ENCODE results near the gene IRF3. TPM values are rescaled to one million over a fixed set of nuclear protein-coding genes. Genes with fewer than 3 reads are reported as not detected.

The IRF3 gene
- total and polyA plus RNA-seq, 4 experiments from 2014 or later = 64.1 to 386 (median 220) TPM

DNA sequence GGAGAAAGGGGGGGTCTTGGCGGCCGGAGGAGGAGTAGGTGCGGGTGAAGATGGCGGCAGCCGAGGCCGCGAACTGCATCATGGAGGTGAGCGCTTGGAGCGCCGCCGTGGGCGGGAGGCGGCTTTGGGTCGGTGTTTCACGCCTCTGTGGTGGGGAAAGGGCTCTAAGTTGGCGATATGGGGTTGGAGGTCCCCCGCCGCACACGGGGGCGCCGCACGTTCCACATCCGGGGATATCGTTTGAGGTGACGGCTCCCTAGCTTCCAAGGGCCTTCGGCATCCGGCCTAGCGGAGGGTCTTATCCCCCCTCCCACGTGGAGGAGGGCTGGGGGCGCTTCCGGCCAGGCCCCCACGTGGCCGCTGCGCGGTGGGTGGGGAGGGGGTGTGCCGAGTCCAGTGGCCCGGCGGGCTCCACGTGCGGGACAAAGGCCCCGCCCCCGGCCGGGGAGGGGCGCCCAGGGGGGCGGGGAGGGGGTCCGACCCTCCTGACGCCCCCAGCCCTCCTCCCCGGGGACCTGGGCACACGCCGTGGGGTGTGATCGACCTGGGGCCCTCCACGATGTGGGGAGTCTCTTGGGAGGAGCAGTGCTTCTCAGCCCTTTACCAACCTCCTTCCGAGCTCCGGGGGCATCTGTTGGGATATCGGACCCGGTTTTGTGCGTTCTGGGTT, 11.7 kb upstream of the IRF3 start, which contains the start of gene PRMT1:
Gene PRMT1, plus strand, starts transcription at position 41 of the 670 bp plus-strand sequence. Its CDS starts 10 bp downstream, at position 51.
- no peaks in the 10 kb centered on the region for H3K9me3 ChIP-seq (ENCODE audit: control insufficient read depth in 1 of 2, low read length in 2 of 2)
- CTCF ChIA-PET (ENCODE audit: partially characterized antibody) = interaction anchor here (0.6 to 5.5 kb wide), 16 partner anchors 12 to 452 kb away, joined by 3 to 52 read pairs (median 5); partner anchors contain the start of genes BCL2L12, FLT3LG, IRF3 and NOSIP
- Mint-ChIP-seq H3K27ac (peak within 1 kb of the TSS; percentile 99 to 100 (median 99)), H3K36me3 (peaks cover 11 to 18% of the 10 kb centered on the region in 2 donors), H3K9me3 (no peaks in the 10 kb centered on the region), H3K4me1 (peaks cover 17 to 52% (median 32%) of the 10 kb centered on the region in 4 donors), H3K27me3 (no peaks in the 10 kb centered on the region), H3K4me3 (peak within 1 kb of the TSS; percentile 95 to 100 (median 99))
- intact Hi-C loops (cut with micrococcal nuclease) = loop anchor here (1.0 to 5.0 kb wide), 6 partner anchors 37 to 805 kb away; partner anchors contain the start of genes AKT1S1, NOSIP, PPP1R15A and RRAS
- H3K36me3 ChIP-seq (ENCODE audit: insufficient read depth, low read length) = peaks cover 7% of the 10 kb centered on the region
- POLR2A ChIA-PET (ENCODE audit: partially characterized antibody) = interaction anchor here (0.6 to 6.7 kb wide), 30 partner anchors 12 to 580 kb away, joined by 3 to 125 read pairs (median 7); partner anchors contain the start of genes ADM5, AKT1S1, ALDH16A1 and BCL2L12
- peak within 1 kb of the TSS; percentile 69 to 79 for H3K4me3 ChIP-seq (ENCODE audit: low read length in 2 of 2)
- H3K4me1 ChIP-seq (ENCODE audit: insufficient read depth, low read length) = peaks cover 42% of the 10 kb centered on the region
- H3K27me3 ChIP-seq (ENCODE audit: insufficient read depth, low read length) = no peaks in the 10 kb centered on the region
- peak within 1 kb of the TSS; percentile 93 for H3K27ac ChIP-seq (ENCODE audit: low read depth, low read length)
- DNase-seq = peak in 2 of 5 donors; percentile 70 to 74

DNA sequence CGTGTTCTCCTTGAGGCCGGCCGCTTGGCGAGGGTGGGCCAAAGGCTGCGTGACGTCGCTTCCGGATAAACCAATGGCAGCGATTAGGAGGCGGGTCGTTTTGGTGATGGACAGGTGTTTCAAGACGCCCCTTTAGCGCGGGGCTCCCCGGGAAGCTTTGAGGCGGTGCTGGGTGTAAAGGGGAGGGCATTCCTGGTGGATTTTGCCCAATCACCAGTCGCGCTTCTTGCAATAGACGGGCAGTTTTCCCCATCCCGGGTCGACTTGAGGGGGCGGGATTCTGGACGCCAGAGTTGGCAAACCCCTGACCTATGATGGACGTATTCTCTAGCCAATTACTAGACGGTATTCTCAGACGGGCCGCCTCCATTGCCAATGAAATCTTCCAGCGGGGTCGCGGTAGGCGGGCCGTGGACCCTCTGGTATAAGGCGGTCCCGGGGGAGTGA, 11.2 kb upstream of the IRF3 start:
- H3K27ac Mint-ChIP-seq = peak overlapping the region; percentile 99 to 100 (median 99)
- peaks cover 19 to 54% (median 37%) of the 10 kb centered on the region in 4 donors for H3K4me1 Mint-ChIP-seq
- peak overlapping the region; percentile 95 to 100 (median 99) for H3K4me3 Mint-ChIP-seq
- Histone ChIP-seq H3K9me3 (ENCODE audit: control insufficient read depth in 1 of 2, low read length in 2 of 2) (no peaks in the 10 kb centered on the region), H3K4me3 (ENCODE audit: low read length in 2 of 2) (peak overlapping the region; percentile 69 to 79), H3K36me3 (ENCODE audit: insufficient read depth, low read length) (peaks cover 2% of the 10 kb centered on the region), H3K4me1 (ENCODE audit: insufficient read depth, low read length) (peaks cover 48% of the 10 kb centered on the region), H3K27ac (ENCODE audit: low read depth, low read length) (peak overlapping the region; percentile 93), H3K27me3 (ENCODE audit: insufficient read depth, low read length) (no peaks in the 10 kb centered on the region)
- intact Hi-C loops (cut with micrococcal nuclease) = loop anchor here (1.0 to 5.0 kb wide), 7 partner anchors 13 to 804 kb away; partner anchors contain the start of genes AKT1S1, NOSIP, PPP1R15A and RRAS
- H3K27me3 Mint-ChIP-seq = no peaks in the 10 kb centered on the region
- DNase-seq = peak; percentile 97 to 99 (median 98)
- peaks cover 5 to 13% of the 10 kb centered on the region in 2 donors for H3K36me3 Mint-ChIP-seq
- no peaks in the 10 kb centered on the region for H3K9me3 Mint-ChIP-seq
- ChIA-PET CTCF (ENCODE audit: partially characterized antibody) (interaction anchor here (1.0 to 5.5 kb wide), 15 partner anchors 9 to 206 kb away, joined by 3 to 52 read pairs (median 5); partner anchors contain the start of genes BCL2L12, FLT3LG, IRF3 and NOSIP), POLR2A (ENCODE audit: partially characterized antibody) (interaction anchor here (0.6 to 6.7 kb wide), 33 partner anchors 13 to 579 kb away, joined by 3 to 125 read pairs (median 7); partner anchors contain the start of genes ADM5, AKT1S1, ALDH16A1 and AP2A1)

DNA sequence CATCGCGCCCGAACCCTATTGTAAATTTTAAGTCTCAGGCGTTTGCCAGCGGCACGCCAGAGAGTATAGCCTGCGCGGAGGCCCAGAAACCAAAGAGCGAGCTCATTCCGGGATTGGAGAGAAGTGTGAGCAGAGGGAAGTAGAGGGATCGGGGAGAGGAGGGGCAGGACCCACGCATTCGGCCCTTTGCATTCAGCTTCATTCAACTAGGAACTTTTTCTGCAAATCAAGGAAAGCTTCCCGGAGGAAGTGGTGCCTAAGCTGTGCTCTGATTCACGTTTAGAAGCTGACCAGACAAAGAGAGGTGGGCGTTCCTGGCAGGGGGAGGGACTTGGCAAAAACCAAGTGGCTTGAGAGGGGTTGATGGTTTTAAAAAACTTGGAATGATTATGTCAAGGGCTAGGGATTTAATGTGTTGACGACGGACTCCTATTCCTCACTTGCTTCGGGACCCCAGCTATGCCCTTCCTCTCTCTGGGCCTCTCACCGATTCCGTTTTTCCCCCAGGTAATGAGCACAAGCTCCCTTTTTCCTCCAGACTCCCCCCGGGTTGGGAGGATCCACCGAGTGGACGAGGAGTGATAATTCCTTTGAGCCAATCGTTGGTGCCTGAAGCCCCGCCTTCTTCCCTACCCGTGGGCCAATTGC, 10.6 kb upstream of the IRF3 start:
- peaks cover 48% of the 10 kb centered on the region for H3K4me1 ChIP-seq (ENCODE audit: insufficient read depth, low read length)
- Mint-ChIP-seq H3K4me1 (peaks cover 19 to 54% (median 37%) of the 10 kb centered on the region in 4 donors), H3K9me3 (no peaks in the 10 kb centered on the region), H3K4me3 (peak overlapping the region; percentile 95 to 100 (median 99)), H3K27ac (peak overlapping the region; percentile 99 to 100 (median 99)), H3K27me3 (no peaks in the 10 kb centered on the region), H3K36me3 (peaks cover 4 to 13% of the 10 kb centered on the region in 2 donors)
- no peak for DNase-seq
- ChIA-PET CTCF (ENCODE audit: partially characterized antibody) (interaction anchor here (0.7 to 5.5 kb wide), 19 partner anchors 9 to 231 kb away, joined by 3 to 52 read pairs (median 4); partner anchors contain the start of genes ADM5, BCL2L12, FLT3LG and IRF3), POLR2A (ENCODE audit: partially characterized antibody) (interaction anchor here (0.6 to 6.7 kb wide), 32 partner anchors 13 to 578 kb away, joined by 3 to 125 read pairs (median 7); partner anchors contain the start of genes ADM5, AKT1S1, ALDH16A1 and AP2A1)
- H3K27me3 ChIP-seq (ENCODE audit: insufficient read depth, low read length) = no peaks in the 10 kb centered on the region
- intact Hi-C loops (cut with micrococcal nuclease) = loop anchor here (1.0 to 5.0 kb wide), 4 partner anchors 12 to 803 kb away; partner anchors contain the start of genes AKT1S1, PPP1R15A and TBC1D17
- H3K36me3 ChIP-seq (ENCODE audit: insufficient read depth, low read length) = no peaks in the 10 kb centered on the region
- peak overlapping the region; percentile 59 to 69 for H3K4me3 ChIP-seq (ENCODE audit: low read length in 2 of 2)
- H3K27ac ChIP-seq (ENCODE audit: low read depth, low read length) = peak overlapping the region; percentile 93
- no peaks in the 10 kb centered on the region for H3K9me3 ChIP-seq (ENCODE audit: control insufficient read depth in 1 of 2, low read length in 2 of 2)

DNA sequence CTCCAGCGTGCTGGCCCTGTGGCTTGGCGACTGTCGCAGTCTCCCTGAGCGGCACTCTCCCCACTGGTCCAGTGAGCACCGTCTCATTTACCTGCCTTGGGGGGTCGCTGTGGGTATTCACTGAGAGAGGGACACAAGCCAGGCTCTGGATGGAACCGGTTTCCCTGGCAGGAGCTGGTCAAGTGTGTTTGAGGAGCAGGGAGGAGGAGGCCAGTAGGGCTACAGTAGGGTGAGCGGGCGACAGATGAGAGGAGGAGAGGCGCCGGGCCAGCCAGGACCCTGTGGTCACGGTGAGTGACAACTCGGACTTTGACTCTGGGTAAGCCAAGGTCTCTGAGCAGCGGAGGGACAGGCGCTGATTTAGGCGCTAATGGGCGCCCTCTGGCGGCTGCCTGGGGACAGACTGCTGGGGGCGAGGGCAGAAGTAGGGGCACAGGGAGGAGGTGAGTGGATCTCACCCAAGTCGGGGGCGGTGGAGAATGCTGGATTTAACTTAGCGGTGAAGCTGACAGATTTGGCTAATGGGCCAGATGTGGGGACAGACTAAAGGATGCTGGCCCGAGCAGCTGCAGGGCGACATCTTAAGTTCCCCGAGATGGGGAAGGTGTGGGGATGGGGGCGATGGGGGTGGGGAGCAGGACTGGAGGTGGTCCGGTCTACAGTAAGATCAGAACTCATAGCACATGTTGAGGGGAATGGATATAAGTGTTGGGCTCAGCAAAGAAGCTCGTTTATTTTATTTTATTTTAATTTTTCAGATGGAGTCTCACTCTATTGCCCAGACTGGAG, 6.7 kb upstream of the IRF3 start:
- Histone ChIP-seq H3K36me3 (ENCODE audit: insufficient read depth, low read length) (no peaks in the 10 kb centered on the region), H3K9me3 (ENCODE audit: control insufficient read depth in 1 of 2, low read length in 2 of 2) (no peaks in the 10 kb centered on the region), H3K27ac (ENCODE audit: low read depth, low read length) (no peak overlapping the region), H3K27me3 (ENCODE audit: insufficient read depth, low read length) (no peaks in the 10 kb centered on the region), H3K4me3 (ENCODE audit: low read length in 2 of 2) (no peak overlapping the region), H3K4me1 (ENCODE audit: insufficient read depth, low read length) (peaks cover 14% of the 10 kb centered on the region)
- ChIA-PET POLR2A (ENCODE audit: partially characterized antibody) (interaction anchor here (0.7 to 2.0 kb wide), 6 partner anchors 11 to 169 kb away, joined by 3 to 8 read pairs (median 4); partner anchors contain the start of gene SCAF1), CTCF (ENCODE audit: partially characterized antibody) (interaction anchor here (0.6 to 5.5 kb wide), 23 partner anchors 8 to 199 kb away, joined by 3 to 52 read pairs (median 5); partner anchors contain the start of genes AP2A1, NOSIP, RRAS and SCAF1)
- H3K9me3 Mint-ChIP-seq = no peaks in the 10 kb centered on the region
- H3K36me3 Mint-ChIP-seq = peaks cover 0 to 8% of the 10 kb centered on the region in 2 donors
- no peaks in the 10 kb centered on the region for H3K27me3 Mint-ChIP-seq
- H3K4me3 Mint-ChIP-seq = peak overlapping the region in 3 of 8 donors; percentile 23 to 55 (median 39)
- intact Hi-C loops (cut with micrococcal nuclease) = loop anchor here (1.0 kb wide), 2 partner anchors 17 to 169 kb away; no protein-coding TSS in a partner anchor
- peak; percentile 60 to 70 (median 67) for DNase-seq
- peaks cover 10 to 24% (median 18%) of the 10 kb centered on the region in 4 donors for H3K4me1 Mint-ChIP-seq
- H3K27ac Mint-ChIP-seq = peak overlapping the region in 5 of 7 donors; percentile 1 to 81 (median 48)

DNA sequence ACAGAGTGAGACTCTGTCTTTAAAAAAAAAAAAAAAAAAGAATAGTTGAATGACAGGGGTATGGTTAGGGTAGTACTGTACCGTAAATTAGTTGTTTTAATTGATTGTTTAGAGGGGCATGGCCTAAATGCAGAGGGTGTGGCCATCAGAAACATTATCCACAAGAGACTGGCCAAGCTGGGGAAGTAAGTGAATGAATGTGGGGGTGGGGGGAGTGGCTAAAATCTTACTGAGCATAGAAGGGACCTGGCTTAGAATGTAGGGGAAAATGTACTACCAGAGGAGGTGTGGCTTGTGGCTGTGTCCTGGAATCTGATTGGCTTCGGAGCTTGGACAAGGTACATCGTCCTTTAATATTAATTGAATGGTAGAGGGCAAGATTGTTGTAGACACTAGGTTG, 3.9 kb upstream of the IRF3 start:
- H3K4me3 Mint-ChIP-seq = no peak overlapping the region
- H3K27me3 ChIP-seq (ENCODE audit: insufficient read depth, low read length) = no peaks in the 10 kb centered on the region
- H3K36me3 ChIP-seq (ENCODE audit: insufficient read depth, low read length) = no peaks in the 10 kb centered on the region
- H3K27ac Mint-ChIP-seq = no peak overlapping the region
- DNase-seq = no peak
- intact Hi-C loops (cut with micrococcal nuclease) = no loop called here
- H3K9me3 ChIP-seq (ENCODE audit: control insufficient read depth in 1 of 2, low read length in 2 of 2) = no peaks in the 10 kb centered on the region
- peaks cover 0 to 11% of the 10 kb centered on the region in 2 donors for H3K36me3 Mint-ChIP-seq
- H3K4me1 Mint-ChIP-seq = peaks cover 9 to 33% (median 24%) of the 10 kb centered on the region in 4 donors
- H3K9me3 Mint-ChIP-seq = peaks cover 0 to 4% (median 0%) of the 10 kb centered on the region in 8 donors
- no peak overlapping the region for H3K27ac ChIP-seq (ENCODE audit: low read depth, low read length)
- CTCF ChIA-PET (ENCODE audit: partially characterized antibody) = interaction anchor here (3.2 kb wide), 1 partner anchor 104 kb away, joined by 10 read pairs; no protein-coding TSS in a partner anchor
- no peak overlapping the region for H3K4me3 ChIP-seq (ENCODE audit: low read length in 2 of 2)
- peaks cover 16% of the 10 kb centered on the region for H3K4me1 ChIP-seq (ENCODE audit: insufficient read depth, low read length)
- no peaks in the 10 kb centered on the region for H3K27me3 Mint-ChIP-seq
- POLR2A ChIA-PET (ENCODE audit: partially characterized antibody) = interaction anchor here (1.2 kb wide), 1 partner anchor 89 kb away, joined by 3 read pairs; the partner anchor contains the start of gene NOSIP

DNA sequence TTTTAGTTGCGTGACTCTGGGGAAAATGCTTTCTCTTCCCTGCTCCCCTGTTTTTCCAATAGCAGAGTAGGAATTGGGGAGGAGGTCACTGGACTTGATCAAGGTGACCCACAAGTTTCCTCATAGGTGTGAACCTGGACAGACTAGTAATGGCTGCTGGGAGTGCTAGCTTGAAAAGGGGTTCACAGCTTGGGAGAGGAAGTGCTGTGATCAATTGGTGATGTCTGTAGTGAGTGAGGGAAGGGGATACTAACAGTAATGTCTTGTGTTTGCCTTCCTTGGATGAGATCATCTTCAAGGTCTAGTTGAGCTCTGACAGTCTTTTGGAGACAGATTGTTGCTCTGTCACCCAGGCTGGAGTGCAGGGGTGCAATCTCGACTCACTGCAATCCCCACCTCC, 1.8 kb upstream of the IRF3 start:
- peak in 1 of 5 donors; percentile 13 for DNase-seq
- peaks cover 0 to 4% (median 0%) of the 10 kb centered on the region in 8 donors for H3K9me3 Mint-ChIP-seq
- intact Hi-C loops (cut with micrococcal nuclease) = no loop called here
- Histone ChIP-seq H3K27me3 (ENCODE audit: insufficient read depth, low read length) (no peaks in the 10 kb centered on the region), H3K4me3 (ENCODE audit: low read length in 2 of 2) (no peak overlapping the region), H3K36me3 (ENCODE audit: insufficient read depth, low read length) (peaks cover 7% of the 10 kb centered on the region), H3K27ac (ENCODE audit: low read depth, low read length) (no peak overlapping the region), H3K4me1 (ENCODE audit: insufficient read depth, low read length) (peaks cover 31% of the 10 kb centered on the region), H3K9me3 (ENCODE audit: control insufficient read depth in 1 of 2, low read length in 2 of 2) (no peaks in the 10 kb centered on the region)
- H3K27me3 Mint-ChIP-seq = no peaks in the 10 kb centered on the region
- H3K36me3 Mint-ChIP-seq = peaks cover 0 to 23% of the 10 kb centered on the region in 2 donors
- CTCF ChIA-PET (ENCODE audit: partially characterized antibody) = interaction anchor here (0.9 to 1.6 kb wide), 3 partner anchors 9 to 164 kb away, joined by 3 to 4 read pairs (median 3); no protein-coding TSS in a partner anchor
- H3K27ac Mint-ChIP-seq = peak overlapping the region in 3 of 7 donors; percentile 31 to 69 (median 35)
- H3K4me3 Mint-ChIP-seq = peak overlapping the region in 5 of 8 donors; percentile 46 to 69 (median 58)
- peaks cover 22 to 48% (median 36%) of the 10 kb centered on the region in 4 donors for H3K4me1 Mint-ChIP-seq
- POLR2A ChIA-PET (ENCODE audit: partially characterized antibody) = interaction anchor here (0.7 to 11.0 kb wide), 3 partner anchors 9 to 87 kb away, joined by 4 to 125 read pairs (median 5); partner anchors contain the start of genes NOSIP and PRMT1

Measured in CD4-positive, alpha-beta memory T cell (primary cell).